Measurements from ENCODE around the gene RENBP. TPM values are rescaled to one million over a fixed set of nuclear protein-coding genes. Genes with fewer than 3 reads are reported as not detected.

The RENBP gene
- total and polyA plus RNA-seq, 9 of the 15 experiments (the other 6 are each of a cell fraction or from before 2014, with no cell fraction given) = 0.07 to 14.8 (median 10.6) TPM; not detected in 1

GRCh38 chrX:153927922-153928760 is 16.3 kb downstream of the RENBP start (continued):
- peak; percentile 82 for TF ChIP-seq GMEB1 (CRISPR knock-in tag; IDR thresholded peaks at IDR 0.05)
- TF ChIP-seq HES1 (IDR thresholded peaks at IDR 0.05; ENCODE audit: low read depth) = no peak
- no peak for TF ChIP-seq CREB5 (CRISPR knock-in tag; IDR thresholded peaks at IDR 0.05)
- no peak for TF ChIP-seq LCOR (CRISPR knock-in tag; IDR thresholded peaks at IDR 0.05)
- no peak for TF ChIP-seq KAT7 (CRISPR knock-in tag; IDR thresholded peaks at IDR 0.05; ENCODE audit: borderline replicate concordance)
- peak in 2 of 3 experiments; percentile 38 to 63 for TF ChIP-seq YY1 (IDR thresholded peaks at IDR 0.05; ENCODE audit: borderline replicate concordance in 1 of 3, control insufficient read depth in 1 of 3, extremely low read depth in 1 of 3, insufficient read depth in 3 of 3, insufficient read length in 1 of 3, insufficient replicate concordance in 2 of 3, low read depth in 1 of 3, low read length in 2 of 3)
- TF ChIP-seq PURB (CRISPR knock-in tag; IDR thresholded peaks at IDR 0.05; ENCODE audit: low read depth) = no peak
- no peak for TF ChIP-seq ZNF41 (CRISPR knock-in tag; conservative IDR thresholded peaks at IDR 0.05)
- no peak for TF ChIP-seq TBL1XR1 (IDR thresholded peaks at IDR 0.05; ENCODE audit: low read length in 2 of 2)
- TF ChIP-seq HMGXB4 (CRISPR knock-in tag; IDR thresholded peaks at IDR 0.05) = no peak
- no peak for TF ChIP-seq CC2D1A (IDR thresholded peaks at IDR 0.05)
- TF ChIP-seq POLR2AphosphoS2 (IDR thresholded peaks at IDR 0.05; ENCODE audit: low read length) = peak; percentile 87; the same call in 1 of the 2 replicates
- no peak for TF ChIP-seq ZNF695 (CRISPR knock-in tag; IDR thresholded peaks at IDR 0.05)
- no peak for TF ChIP-seq RBM17 (IDR thresholded peaks at IDR 0.05; ENCODE audit: borderline replicate concordance, low read depth, low read length)
- TF ChIP-seq ZNF197 (CRISPR knock-in tag; IDR thresholded peaks at IDR 0.05; ENCODE audit: low read depth) = no peak
- TF ChIP-seq ZNF518B (CRISPR knock-in tag; IDR thresholded peaks at IDR 0.05) = no peak
- peak; percentile 1; the same call in 1 of the 2 replicates for TF ChIP-seq NFIC (IDR thresholded peaks at IDR 0.05)
- no peak for TF ChIP-seq XRCC3 (IDR thresholded peaks at IDR 0.05)
